ENCODE measurements around the gene KRTAP5-2.
"Not testable (repeated sequence)": the region's sequence is repeated elsewhere in the genome, so short reads cannot be mapped to it uniquely, and the experiment has no call there.

The KRTAP5-2 gene

DNA sequence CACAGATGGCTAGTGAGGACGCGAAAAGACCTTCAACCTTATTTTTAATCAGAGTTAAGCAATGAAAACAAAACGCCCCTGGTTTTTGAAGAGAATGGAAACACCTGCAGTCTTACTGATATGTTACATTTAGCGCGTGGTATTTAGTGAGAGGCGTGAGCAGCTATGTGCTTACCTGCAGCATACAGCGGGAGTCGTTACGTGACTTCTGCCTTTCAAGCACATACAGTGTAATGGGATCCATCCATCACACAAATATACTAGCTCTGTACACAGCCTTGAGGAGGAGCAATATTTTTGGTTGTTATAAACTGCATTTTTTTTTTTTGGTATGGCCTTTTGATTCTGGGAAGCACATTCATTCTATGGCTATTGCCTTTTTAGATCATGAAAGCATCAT, 5.5 kb downstream of the KRTAP5-2 start:
- no peak overlapping the region for H3K27ac ChIP-seq

DNA sequence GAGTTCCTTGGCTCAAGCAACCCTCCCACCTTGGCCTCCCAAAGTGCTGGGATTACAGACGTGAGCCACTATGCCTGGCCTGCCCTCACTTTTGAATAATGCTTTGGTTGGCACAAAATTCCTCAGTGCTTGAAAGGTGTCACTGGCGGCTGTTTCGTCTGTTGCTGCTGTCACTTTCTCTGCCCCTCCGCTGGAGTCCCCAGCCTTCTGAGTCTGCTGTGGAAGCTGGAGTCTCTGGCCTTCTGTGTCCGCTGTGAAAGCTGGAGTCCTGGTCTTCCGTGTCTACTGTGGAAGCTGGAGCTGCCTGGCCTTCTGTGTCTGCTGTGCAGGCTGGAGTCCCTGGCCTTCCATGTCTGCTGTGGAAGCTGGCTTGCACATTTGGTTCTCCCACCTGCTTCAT, 8.1 kb downstream of the KRTAP5-2 start:
- TF ChIP-seq, protein P1, sequence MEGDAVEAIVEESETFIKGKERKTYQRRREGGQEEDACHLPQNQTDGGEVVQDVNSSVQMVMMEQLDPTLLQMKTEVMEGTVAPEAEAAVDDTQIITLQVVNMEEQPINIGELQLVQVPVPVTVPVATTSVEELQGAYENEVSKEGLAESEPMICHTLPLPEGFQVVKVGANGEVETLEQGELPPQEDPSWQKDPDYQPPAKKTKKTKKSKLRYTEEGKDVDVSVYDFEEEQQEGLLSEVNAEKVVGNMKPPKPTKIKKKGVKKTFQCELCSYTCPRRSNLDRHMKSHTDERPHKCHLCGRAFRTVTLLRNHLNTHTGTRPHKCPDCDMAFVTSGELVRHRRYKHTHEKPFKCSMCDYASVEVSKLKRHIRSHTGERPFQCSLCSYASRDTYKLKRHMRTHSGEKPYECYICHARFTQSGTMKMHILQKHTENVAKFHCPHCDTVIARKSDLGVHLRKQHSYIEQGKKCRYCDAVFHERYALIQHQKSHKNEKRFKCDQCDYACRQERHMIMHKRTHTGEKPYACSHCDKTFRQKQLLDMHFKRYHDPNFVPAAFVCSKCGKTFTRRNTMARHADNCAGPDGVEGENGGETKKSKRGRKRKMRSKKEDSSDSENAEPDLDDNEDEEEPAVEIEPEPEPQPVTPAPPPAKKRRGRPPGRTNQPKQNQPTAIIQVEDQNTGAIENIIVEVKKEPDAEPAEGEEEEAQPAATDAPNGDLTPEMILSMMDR (conservative IDR thresholded peaks at IDR 0.05) = no peak
- H3K27ac ChIP-seq = no peak overlapping the region

More for the DNA sequence above, 5.5 kb downstream of the KRTAP5-2 start:
- TF ChIP-seq, protein P1 (conservative IDR thresholded peaks at IDR 0.05) = no peak

DNA sequence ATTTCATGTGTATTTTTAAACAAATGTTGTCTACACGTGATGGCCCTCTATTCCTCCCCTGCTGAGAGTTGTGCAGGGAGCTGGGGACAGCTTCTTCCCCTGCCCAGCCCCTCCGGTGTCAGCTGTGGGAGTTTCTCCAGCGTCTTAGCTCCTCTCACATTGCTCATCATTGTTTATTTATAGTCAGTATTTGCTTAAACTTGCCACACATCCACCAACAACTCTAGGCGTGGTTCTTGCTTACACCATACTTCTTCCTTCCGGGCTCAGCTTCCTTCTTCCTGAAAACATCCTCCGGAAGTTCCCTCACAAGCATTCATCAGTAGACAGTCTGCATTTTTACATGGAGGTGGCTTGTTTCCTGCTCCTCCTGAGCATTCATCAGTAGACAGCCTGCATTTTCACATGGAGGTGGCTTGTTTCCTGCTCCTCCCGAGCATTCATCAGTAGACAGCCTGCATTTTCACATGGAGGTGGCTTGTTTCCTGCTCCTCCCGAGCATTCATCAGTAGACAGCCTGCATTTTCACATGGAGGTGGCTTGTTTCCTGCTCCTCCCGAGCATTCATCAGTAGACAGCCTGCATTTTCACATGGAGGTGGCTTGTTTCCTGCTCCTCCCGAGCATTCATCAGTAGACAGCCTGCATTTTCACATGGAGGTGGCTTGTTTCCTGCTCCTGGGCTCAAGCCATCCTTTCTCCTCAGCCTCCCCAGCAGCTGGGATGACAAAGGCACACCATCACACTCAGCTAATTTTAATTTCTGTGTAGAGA, 8.7 kb downstream of the KRTAP5-2 start:
- not testable (repeated sequence) for H3K27ac ChIP-seq

DNA sequence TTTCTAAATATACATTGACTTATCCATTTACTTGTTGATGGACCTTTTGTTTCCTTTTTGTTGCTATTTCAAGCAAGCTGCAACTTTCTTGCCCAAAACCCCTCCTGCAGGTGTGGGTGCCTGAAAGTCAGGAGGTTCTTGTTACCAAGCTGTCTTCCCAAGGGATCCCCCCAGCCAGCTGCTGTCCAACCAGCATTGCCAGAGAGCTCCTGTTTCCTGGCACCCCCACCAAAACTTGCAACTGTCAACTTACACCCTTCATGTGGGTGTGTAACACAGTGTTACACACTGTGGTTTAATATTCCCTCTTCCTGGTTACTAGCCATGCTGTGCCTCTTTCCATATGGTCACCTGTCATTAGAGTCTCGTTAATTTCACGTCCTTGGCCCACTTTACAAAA, 11.4 kb downstream of the KRTAP5-2 start:
- H3K27ac ChIP-seq = no peak overlapping the region
- TF ChIP-seq, protein P1 (conservative IDR thresholded peaks at IDR 0.05) = no peak

DNA sequence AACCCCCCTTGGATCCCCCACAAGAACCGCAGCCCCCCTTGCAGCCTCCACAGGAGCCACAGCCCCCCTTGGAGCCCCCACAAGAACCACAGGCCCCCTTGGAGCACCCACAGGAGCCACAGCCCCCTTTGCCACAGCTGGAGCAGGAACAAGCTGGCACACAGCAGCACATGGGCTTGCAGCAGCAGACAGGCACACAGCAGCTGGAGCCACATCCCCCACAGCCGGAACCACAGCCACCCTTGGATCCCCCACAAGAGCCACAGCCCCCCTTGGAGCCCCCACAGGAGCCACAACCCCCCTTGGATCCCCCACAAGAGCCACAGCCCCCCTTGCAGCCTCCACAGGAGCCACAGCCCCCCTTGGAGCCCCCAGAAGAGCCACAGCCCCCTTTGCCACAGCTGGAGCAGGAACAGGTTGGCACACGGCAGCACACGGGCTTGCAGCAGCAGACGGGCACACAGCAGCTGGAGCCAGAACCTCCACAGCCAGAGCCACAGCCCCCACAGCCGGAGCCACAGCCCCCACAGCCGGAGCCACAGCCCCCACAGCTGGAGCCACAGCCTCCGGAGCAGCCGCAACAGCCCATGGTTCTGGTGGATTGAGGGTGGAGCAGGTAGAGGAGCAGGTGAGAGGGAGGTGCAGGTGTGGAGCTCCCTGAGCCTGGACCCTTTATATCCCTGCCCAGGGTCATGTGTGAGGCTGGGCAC, 13.3 kb downstream of the KRTAP5-2 start, which contains the start of gene KRTAP5-1:
TSS of gene KRTAP5-1 (minus strand) at position 623 of the 710 bp plus-strand sequence. CDS start at position 589, 34 bp downstream.
- not testable (repeated sequence) for H3K27ac ChIP-seq

DNA sequence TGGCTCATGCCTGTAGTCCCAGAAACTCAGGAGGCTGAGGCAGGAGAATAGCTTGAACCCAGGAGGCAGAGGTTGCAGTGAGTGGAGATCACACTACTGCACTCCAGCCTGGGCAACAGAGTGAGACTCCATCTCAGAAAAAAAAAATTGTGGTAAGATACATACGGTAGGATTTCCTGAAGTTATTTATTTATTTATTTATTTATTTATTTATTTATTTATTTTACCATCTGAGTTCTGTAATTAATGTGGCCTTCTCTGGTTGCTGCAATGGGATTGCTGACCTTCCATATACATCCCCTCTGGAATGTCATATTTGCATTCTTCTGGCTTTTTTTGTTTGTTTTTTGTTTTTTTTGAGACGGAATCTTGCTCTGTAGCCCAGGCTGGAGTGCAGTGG, 15.2 kb downstream of the KRTAP5-2 start:
- H3K27ac ChIP-seq = not testable (repeated sequence)

DNA sequence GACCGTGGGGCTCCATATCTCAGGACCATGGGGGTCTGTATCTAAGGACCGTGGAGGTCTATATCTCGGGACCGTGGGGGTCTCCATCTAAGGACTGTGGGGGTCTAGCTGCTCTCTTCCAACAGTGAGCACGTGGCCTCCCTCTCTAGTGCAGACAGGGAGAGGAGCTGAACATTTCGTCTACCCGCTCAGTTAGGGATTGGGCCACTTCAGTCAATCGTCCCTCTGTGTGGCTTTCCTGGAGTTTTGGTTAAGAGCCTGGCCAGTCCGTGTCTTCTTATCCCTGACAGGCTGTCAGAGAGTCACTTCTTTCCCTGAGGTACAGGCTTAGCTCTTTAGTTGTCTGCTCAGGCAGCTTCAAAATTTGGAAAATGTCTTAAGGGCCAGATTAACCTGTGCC, 16.1 kb downstream of the KRTAP5-2 start:
- H3K27ac ChIP-seq = no peak overlapping the region
- TF ChIP-seq, protein P1 (conservative IDR thresholded peaks at IDR 0.05) = no peak

DNA sequence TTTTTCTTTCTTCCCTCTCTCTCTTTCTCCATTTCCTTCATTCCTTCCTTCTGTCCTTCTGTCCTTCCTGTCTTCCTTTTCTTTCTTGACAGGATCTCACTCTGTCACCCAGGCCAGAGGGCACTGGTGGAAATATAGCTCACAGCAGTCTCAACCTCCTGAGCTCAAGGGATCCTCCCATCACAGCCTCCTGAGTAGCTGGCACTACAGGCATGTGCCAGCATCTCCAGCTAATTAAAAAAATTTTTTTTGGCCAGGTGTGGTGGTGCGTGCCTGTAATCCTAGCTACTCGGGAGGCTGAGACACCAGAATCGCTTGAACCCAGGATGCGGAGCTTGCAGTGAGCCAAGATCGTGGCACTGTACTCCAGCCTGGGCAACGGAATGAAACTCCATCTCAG, 21.3 kb downstream of the KRTAP5-2 start:
- no peak overlapping the region for H3K27ac ChIP-seq
- TF ChIP-seq, protein P1 (conservative IDR thresholded peaks at IDR 0.05) = no peak

DNA sequence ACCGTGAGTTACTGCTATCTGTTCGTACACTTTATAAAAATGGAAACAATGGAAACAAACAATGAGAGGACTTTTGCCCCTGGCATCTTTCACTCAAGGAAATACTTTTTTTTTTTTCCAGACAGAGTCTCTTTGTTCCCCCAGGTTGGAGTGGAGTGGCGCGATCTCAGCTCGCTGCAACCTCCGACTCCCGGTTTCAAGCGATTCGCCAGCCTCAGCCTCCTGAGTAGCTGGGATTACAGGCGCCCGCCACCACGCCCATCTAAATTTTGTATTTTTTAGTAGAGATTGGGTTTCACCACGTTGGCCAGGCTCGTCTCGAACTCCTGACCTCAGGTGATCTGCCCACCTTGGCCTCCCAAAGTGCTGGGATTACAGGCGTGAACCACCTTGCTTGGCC, 22.3 kb downstream of the KRTAP5-2 start:
- H3K27ac ChIP-seq = not testable (repeated sequence)
